ENCODE measurements around the gene NUP214.
"Not testable (repeated sequence)": the region's sequence is repeated elsewhere in the genome, so short reads cannot be mapped to it uniquely, and the experiment has no call there.

NUP214 gene

GRCh38 chr9:131259916-131260597 lies 134.7 kb downstream of the NUP214 start:
- no peak for DNase-seq (ENCODE audit: low read depth in 3 of 3)

- no peak for DNase-seq (ENCODE audit: low read depth in 3 of 3)
Observed at GRCh38 chr9:131260751-131261452, 135.5 kb downstream of the NUP214 start.

- DNase-seq (ENCODE audit: low read depth in 3 of 3) = no peak
Observed at GRCh38 chr9:131262327-131263032, 137.1 kb downstream of the NUP214 start.

- not testable (repeated sequence) for DNase-seq (ENCODE audit: low read depth in 3 of 3)
Observed at GRCh38 chr9:131263033-131263343, 137.6 kb downstream of the NUP214 start.

GRCh38 chr9:131263701-131264100 lies 138.3 kb downstream of the NUP214 start:
- DNase-seq (ENCODE audit: low read depth in 3 of 3) = no peak

- DNase-seq (ENCODE audit: low read depth in 3 of 3) = no peak
Observed at GRCh38 chr9:131264231-131264630, 138.8 kb downstream of the NUP214 start.

- DNase-seq (ENCODE audit: low read depth in 3 of 3) = no peak
Observed at GRCh38 chr9:131266266-131267229, 141.2 kb downstream of the NUP214 start.

- no peak for DNase-seq (ENCODE audit: low read depth in 3 of 3)
Observed at GRCh38 chr9:131270171-131271015, 145.0 kb downstream of the NUP214 start.

- not testable (repeated sequence) for DNase-seq (ENCODE audit: low read depth in 3 of 3)
Observed at GRCh38 chr9:131271016-131271273, 145.6 kb downstream of the NUP214 start.

- no peak for DNase-seq (ENCODE audit: low read depth in 3 of 3)
Observed at GRCh38 chr9:131271506-131271931, 146.1 kb downstream of the NUP214 start.

GRCh38 chr9:131272212-131272611 lies 146.8 kb downstream of the NUP214 start:
- DNase-seq (ENCODE audit: low read depth in 3 of 3) = no peak

GRCh38 chr9:131273146-131273855 lies 147.9 kb downstream of the NUP214 start:
- no peak for DNase-seq (ENCODE audit: low read depth in 3 of 3)

GRCh38 chr9:131273856-131274673 lies 148.7 kb downstream of the NUP214 start:
- no peak for DNase-seq (ENCODE audit: low read depth in 3 of 3)

- DNase-seq (ENCODE audit: low read depth in 3 of 3) = no peak
Observed at GRCh38 chr9:131274674-131275331, 149.4 kb downstream of the NUP214 start.

GRCh38 chr9:131275332-131276093 lies 150.1 kb downstream of the NUP214 start:
- DNase-seq (ENCODE audit: low read depth in 3 of 3) = no peak

GRCh38 chr9:131276094-131276888 lies 150.9 kb downstream of the NUP214 start, which contains the start of gene FAM78A:
Gene FAM78A, minus strand, starts transcription at chr9:131276510. Its CDS starts 331 bp downstream, at chr9:131276179.
- DNase-seq (ENCODE audit: low read depth in 3 of 3) = no peak

- DNase-seq (ENCODE audit: low read depth in 3 of 3) = no peak
Observed at GRCh38 chr9:131276891-131277286, 151.5 kb downstream of the NUP214 start.
